GM18505 (cell line): ENCODE data around the gene MNAT1.
"Not testable (repeated sequence)": the region's sequence is repeated elsewhere in the genome, so short reads cannot be mapped to it uniquely, and the experiment has no call there.

Experiments
- ATAC-seq: cut with Tn5 transposase; IDR thresholded peaks from one replicate; pipeline ENCODE4 v1.9.1; 2021; ENCODE audit not compliant: unreplicated experiment
- POLR2A ChIP-seq: IDR thresholded peaks from 4 replicates; pipeline ENCODE4 v1.6.1; 2011; ENCODE audit warnings: borderline replicate concordance; ENCODE audit not compliant: insufficient read depth, insufficient read length; ENCODE audit errors: extremely low read depth

Gene MNAT1

DNA sequence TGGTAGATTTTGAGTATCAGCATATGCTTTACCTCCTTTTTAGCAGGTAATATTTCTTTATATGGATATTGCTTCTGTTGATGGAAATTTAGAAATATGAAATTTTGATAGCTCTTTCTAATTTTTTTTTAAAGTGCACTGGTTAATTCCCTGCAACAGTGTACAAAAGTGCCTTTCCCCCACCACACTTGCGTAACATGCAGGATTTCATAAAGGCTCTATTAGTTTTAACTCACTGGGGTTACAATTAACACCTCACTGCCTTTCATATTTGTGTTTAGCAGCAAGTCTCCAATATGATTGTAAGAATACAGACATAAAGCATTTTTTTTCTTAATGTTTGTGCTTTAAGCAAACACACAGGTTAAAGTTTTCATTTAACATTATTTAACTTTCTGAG is 25.6 kb downstream of the MNAT1 start:
- TF ChIP-seq POLR2A, result no peak
- no peak for ATAC-seq

DNA sequence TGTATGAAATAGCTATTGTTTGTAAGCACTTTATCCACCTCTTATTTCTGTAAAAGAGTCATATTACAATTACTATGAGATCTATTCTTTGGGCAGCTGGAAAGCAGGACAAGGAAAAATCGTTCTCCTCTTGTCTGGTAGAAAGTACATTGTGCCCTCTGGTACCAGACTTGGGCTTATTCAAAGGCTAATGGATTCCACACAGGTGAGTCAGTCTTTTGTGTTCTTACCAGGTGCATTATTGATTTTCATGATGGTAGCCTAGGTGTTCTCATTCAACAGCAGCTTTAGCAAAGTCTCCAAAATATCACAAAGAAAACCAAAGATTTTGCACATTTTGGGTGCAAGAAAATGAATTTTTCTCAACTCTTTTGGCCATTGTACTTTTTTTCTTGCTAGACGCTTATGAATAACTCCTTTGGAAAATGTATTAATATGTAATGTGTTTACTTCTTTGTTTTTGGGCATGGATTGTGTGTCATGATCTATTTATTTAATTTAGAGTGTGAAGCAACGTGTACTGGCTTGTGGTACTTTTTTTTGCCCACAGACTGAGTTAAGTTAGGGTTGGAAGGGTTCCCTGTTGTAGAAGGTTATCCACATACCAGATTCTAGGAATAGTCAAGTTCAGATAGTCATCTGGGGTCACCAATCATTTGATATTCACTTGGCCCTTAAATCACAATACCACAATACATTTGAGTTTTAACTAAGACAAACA is 26.2 kb downstream of the MNAT1 start:
- TF ChIP-seq POLR2A, result no peak
- ATAC-seq, result no peak

DNA sequence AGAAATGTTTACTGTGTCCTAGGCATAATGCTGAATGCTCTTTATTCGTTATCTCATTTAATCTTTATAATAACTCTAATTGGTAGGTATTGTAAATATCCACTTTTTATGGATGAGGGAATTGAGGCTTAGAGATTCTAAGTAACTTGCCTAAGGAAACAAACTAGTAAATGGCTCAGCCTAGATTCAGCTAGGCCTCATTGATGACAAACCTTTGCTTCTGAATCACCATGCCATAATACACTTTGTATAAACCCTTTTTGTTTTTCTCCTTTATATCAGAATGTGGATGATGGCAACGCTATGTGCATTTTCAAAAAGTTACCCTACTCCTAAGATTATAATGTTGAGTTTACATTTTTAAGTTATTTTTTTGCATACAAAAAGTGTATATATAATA is 34.0 kb downstream of the MNAT1 start:
- no peak for ATAC-seq
- no peak for TF ChIP-seq POLR2A

DNA sequence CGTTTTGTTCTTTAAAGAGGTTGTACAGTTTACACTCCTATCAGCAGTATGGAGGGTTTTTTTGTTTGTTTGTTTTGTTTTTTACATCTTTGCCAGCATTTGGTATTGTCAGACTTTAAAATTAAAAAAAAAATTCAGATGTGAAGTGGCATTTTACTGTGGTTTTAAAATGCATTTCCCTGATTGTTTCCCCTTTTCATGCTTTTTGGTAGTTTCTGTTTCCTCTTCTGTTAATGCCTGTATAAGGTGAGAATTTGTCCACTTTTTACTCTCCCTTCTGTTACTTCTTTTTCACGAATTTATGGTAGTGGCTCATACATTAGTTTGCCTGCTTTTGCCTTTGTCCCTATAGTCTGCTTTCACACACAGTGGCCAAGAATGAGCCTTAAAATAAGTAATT is 36.6 kb downstream of the MNAT1 start:
- no peak for ATAC-seq
- TF ChIP-seq POLR2A, result no peak

DNA sequence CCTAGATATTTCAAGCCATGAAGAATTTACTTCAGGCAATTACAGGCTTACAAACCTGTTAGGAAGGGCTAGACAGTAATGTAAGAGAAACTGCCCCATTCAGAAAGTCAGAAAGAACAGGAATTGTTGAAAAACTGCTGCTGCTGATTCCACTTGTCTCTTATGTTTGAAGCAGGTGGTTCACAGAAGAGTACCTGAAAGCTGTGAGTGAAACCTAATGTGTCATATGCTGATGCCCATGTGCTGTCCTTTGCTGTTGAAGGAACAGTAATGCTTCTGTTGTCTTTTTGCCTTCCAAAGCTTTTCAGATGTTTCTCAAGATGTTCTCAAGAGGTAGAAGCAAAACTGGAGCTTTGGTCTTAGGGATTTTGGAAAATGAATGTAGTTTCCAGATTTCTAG is 39.0 kb downstream of the MNAT1 start:
- no peak for ATAC-seq
- no peak for TF ChIP-seq POLR2A

DNA sequence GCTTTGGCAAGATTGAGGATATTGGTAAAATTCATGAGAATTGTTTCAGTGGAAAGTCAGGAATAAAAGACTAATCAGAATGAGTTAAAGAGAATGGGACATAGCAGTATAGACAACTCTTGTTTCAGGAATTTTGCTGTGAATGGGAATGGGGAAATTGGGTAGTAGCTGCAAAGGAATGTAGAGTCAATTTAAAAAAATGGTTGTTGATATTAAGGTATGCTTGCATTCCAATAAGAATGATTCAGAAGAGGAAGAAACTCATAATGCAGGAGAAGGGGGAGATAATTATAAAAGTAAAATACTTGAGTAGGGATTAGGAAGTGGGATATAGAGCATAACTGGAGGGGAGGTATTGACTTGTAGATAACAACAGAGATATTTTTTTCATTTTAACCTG is 40.7 kb downstream of the MNAT1 start:
- TF ChIP-seq POLR2A, result no peak
- ATAC-seq, result no peak

DNA sequence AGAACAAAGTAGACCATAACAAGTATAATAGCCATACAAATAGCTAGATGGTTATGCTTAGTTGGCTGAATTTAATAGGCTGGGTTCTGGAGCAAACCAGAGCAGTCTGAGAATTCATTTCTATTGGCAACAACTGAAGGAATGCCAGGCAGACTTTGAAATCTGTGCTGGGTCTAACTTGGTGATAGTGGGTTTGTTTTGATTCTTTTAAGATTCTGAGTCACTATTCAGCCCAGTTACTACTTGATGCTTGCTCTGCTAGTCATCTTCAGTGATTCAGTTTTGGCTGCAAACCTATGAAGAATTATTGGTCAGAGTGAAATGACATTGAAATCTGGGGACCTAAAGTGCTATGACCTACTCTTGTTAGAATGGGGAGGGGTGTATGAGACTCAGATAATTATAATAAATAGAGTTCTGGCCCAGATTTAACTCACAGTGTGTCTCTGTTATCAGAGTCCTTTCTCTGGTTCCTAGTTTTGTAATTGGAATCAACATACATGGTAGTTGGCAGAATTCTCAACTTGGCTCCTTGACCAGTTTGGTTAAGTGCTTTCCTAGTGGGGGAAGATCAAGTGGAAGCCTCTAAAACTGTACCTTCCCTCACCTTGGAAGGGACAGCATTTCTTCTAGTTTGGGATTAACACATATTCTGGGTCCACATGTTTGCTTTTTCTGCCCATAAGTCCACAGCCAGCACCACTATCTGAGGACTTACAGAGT is 43.5 kb downstream of the MNAT1 start:
- no peak for ATAC-seq
- no peak for TF ChIP-seq POLR2A

DNA sequence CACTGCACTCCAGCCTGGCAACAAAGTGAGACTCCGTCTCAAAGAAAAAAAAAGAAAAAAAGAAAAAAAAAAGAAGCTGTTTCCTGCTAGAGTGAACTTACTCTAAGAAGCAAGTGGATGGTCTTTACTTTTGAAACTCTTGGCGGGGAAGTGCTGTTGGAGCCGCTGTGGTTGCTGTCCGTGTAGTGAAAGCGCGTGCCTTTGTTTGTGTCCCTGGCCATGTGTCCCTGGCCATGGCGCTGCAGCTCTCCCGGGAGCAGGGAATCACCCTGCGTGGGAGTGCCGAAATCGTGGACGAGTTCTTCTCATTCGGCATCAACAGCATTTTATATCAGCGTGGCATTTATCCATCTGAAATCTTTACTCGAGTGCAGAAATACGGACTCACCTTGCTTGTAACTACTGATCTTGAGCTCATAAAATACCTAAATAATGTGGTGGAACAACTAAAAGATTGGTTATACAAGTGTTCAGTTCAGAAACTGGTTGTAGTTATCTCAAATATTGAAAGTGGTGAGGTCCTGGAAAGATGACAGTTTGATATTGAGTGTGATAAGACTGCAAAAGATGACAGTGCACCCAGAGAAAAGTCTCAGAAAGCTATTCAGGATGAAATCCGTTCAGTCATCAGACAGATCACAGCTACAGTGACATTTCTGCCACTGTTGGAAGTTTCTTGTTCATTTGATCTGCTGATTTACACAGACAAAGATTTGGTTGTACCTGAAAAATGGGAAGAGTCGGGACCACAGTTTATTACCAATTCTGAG is 45.4 kb downstream of the MNAT1 start:
- ATAC-seq, result not testable (repeated sequence)

DNA sequence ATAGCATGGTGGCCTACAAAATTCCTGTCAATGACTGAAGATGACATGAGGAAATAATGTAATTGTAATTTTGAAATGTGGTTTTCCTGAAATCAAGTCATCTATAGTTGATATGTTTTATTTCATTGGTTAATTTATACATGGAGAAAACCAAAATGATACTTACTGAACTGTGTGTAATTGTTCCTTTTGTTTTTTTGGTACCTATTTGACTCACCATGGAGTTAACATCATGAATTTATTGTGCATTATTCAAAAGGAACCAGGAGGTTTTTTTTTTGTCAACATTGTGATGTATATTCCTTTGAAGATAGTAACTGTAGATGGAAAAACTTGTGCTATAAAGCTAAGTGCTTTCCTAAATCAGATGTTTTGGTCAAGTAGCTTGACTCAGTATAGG is 46.0 kb downstream of the MNAT1 start:
- not testable (repeated sequence) for ATAC-seq

DNA sequence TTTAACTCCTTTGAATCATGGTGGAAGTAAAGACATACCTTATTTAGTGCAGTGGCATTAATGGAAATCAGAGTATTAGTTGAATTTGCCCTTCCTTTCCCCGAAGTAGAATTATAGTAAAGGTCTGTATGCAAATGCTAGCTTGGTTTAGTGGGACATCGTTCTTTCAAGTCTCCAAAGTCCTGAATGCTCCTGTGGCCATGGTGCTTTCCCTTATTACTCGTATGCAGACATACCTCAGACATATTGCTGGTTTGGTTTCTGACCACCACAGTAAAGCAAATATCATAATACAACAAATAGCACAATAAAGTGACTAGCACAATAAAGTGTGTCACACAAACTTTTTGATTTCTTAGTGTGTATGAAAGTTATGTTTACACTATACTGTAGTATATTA is 52.3 kb downstream of the MNAT1 start:
- TF ChIP-seq POLR2A, result no peak

DNA sequence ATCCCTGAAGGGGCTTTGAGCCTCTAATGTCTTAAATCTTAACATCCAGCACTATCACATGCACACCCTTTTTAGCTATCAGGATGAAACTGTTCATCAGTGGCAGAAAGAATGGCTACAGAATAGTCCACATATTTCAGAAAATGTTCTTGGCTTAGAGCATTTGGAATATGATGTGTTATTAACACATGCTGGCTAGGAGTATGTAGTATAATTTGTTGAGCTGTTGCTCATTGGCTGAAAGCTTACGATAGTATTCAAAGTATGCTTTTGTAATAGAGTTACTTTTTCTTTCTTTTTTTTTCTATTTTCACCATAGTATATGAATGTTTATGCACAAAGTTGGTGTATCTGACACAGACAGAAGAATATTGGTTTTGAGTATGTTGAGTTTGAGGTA is 55.1 kb downstream of the MNAT1 start:
- TF ChIP-seq POLR2A, result no peak

More for the DNA sequence above, 52.3 kb downstream of the MNAT1 start:
- ATAC-seq, result no peak

DNA sequence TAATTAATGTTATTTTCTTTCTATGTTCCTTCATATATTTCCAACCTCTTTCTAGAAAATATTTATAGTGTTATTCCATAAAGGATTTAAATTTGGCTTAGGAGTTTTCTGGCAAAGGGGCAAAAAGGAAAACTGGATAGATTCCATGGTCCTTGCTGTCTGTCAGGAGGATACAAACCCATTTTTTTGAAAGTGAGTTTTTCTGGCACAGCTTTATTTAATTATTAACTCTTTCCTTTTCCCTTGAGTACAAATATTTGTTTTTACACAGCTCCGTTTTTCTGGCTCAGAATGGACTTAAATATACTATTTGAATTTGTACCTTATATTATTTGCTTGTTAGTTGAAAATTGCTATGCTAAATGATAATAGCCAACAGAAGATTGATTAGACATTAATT is 56.3 kb downstream of the MNAT1 start:
- TF ChIP-seq POLR2A, result no peak
- ATAC-seq, result no peak

More for the DNA sequence above, 55.1 kb downstream of the MNAT1 start:
- no peak for ATAC-seq

DNA sequence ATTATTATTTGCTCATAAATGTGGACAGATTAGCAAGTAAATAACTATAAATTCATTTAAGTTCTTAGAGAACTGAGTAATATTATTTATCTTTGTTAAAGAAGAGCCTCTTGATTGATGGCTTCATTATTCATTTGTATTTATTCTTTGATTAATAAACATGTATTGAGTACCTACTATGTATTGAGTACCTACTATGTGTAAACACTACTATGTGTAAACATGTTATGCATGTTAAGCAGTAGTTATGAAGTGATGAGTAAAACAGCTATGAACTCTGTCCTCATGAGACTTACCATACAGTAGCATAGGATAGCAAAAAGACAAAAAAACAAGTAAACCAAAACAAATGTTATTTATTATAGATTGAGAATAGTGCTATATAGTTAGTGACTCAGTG is 61.9 kb downstream of the MNAT1 start:
- no peak for ATAC-seq
- no peak for TF ChIP-seq POLR2A

DNA sequence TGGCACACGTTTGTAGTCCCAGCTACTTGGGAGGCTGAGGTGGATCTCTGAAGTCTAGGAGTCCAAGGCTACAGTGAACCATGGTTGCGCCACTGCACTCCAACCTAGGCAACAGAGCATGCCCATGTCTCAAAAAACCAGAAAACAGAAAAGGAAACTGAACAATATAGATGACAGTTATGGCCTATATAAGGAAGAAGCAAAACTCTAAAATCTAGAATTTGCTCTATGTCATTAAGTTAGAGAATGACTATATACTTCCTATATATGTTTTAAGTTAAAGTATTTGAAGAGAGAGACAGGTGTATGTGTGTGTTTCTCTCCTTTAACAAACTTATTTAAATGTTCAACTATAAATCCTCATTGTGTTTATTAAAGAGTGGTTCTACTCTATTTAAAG is 65.8 kb downstream of the MNAT1 start:
- TF ChIP-seq POLR2A, result no peak
- ATAC-seq, result no peak
